ENCODE data around the gene ZBTB25.

ZBTB25 gene

DNA sequence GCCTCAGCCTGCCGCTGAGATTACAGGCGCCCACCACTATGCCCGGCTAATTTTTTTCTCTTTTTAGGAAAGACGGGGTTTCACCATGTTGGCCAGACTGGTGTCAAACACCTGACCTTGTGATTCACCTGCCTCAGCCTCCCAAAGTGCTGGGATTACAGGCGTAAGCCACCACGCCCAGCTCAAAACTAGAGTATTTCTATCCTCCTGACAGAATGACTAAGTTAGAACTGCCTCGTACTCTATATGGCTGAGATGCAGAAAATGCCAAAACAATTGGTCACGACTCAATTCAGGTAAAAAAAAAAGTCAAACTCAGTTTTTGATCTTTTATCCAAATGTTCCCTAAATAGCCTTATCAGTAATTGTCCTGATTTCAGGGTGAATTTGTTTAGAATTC lies 27.2 kb downstream of the ZBTB25 start:
- DNase-seq (ENCODE audit: low read depth) = no peak

DNA sequence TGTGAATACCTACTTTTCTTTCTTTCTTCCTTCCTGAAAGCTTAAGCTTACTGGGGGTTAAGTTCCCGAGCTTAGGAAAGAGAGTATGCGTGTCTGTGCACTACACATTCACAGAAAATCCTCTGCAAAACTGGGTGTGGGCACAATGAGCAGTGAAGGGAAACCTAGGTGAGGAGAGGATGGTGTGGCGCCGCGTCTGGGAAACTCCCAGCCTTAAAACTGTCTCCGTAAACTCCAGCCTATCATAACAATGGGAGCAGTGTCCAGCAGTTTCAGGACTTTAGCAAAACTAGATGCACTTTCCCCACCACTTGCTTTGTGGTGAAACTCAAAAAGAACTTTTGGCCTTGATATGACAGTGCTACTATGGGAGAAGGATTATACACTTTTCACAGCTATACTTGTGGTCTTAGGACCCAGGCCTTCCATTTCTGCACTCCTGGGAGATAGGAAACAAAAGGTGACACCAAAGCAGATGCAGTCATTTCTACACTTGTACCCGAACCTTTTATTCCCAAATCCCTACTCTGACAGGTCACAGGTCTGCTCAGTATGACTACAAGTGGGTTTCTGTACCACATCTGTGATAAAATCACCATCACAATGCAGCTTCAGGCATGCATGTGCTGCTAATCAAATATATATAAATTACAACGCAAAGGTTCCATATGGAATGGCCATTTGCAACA lies 27.9 kb downstream of the ZBTB25 start:
- DNase-seq (ENCODE audit: low read depth) = no peak

DNA sequence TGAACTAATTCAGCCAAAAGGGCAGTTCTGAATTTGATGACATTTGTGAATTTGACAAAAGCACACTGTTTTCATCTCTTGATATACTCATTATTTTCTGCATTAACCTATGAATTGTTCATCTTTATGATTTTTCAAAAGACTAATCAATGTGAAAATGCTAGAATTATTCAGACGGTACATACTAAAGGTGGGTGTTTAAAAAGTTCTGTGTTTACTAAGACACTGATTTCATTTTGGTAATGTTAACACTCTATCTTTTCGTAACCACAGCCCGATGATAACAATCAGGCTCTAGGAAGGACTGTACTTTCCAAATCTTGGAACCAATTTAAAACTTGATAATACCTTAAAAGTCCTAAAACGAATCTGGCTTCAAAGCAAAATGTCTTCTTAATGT lies 28.9 kb downstream of the ZBTB25 start:
- no peak for DNase-seq (ENCODE audit: low read depth)

DNA sequence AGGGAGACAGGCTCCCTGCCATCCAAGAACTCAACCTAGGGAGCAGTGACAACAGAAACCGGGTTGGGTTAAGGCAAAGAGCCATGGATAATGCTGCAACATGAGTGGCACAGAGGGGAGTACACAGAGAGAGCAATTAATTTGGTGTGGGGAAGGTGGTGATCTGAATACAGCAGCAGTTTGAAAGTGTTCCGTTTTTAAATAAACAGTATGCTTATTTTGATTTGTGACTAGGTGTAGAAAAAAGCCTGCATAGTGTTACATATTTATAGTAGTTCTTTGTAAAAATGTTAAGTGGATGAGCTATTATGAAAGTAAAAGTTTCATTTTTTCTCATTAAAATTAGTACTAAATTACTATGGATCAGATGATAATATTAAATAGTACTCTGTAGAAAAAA lies 29.6 kb downstream of the ZBTB25 start:
- no peak for DNase-seq (ENCODE audit: low read depth)

DNA sequence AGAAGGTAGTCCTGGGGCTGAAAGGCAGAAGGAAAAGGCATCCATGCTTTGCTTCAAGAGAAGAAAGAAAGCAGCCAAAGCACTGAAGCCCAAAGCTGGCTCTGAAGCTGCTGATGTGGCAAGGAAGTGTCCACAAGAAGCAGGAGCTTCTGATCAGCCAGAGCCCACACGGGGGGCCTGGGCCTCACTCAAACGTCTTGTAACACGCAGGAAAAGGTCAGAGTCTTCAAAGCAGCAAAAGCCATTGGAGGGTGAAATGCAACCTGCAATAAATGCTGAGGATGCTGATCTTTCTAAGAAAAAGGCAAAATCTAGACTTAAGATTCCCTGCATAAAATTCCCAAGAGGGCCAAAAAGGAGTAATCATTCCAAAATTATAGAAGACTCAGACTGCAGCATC lies 35.2 kb downstream of the ZBTB25 start:
- DNase-seq (ENCODE audit: low read depth) = no peak

DNA sequence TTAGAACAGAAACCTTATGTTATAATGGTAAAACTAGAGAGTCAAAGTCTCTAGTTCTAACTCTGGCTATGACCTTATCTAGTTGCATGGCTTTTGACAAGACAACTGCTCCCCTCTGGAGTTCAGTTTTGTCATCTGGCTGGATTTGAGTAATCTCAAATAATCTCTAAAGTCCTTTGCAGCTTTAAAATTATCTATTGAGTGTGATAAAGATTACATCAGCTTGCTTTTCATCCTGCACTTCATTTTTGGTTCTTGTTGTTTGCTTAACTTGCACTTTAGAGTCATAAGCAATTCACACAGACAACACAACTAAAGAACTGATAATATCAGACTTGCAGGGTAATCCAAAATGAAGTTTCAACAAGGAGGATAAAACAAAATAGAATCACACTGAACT lies 36.1 kb downstream of the ZBTB25 start:
- no peak for DNase-seq (ENCODE audit: low read depth)

DNA sequence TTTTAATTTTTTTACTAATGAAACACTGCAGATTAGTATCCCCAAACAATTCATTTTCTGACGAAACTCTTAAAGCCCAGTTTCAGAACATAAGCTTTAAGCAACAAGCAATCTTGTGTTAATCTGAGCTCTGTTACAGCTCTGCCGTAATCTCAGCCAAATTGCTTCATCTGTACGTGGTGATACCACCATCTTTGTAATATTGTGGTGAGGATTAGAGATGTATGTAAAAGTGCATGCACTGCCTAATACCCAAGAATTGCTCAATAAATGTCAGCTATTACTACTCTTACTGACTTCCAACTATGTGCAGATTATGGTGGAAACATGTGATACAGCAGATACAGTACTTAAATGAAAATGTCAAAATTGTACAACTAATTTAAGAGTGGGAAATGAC lies 36.5 kb downstream of the ZBTB25 start:
- peak; percentile 17 for DNase-seq (ENCODE audit: low read depth)

DNA sequence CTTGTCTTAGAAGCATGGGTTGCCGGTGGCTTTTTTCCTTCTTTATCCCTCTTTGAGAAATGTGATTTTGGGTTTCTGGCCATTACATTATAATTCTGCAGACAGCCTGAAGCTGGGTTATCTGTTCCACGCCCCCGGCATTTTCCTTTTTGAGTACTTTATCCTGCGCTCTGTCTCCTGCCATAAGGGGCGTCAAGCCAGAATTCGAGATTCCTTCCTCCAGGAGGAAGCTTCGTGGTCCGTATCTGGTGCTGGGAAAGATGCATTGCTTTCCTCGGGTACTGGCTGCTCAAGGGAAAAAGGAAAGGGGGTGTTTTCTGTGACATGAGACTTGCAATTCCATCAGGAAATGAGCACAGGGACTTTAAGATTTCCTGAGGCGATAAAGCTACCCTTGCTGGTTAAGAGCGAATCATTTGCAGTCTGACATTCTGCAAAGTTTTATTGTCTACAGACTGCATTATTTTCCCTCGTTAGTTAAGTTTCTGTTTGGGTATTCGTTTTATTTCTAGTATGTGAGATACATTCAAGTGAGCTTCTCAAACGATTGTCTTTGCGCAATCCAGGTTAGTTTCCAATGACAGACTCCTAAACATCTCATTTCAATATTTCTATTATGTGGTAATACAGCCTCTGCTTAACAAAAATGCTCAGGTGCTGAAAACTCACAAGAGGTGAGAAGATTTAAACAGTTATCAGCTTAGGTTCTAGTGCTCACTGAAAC lies 37.6 kb downstream of the ZBTB25 start:
- DNase-seq (ENCODE audit: low read depth) = peak; percentile 34

DNA sequence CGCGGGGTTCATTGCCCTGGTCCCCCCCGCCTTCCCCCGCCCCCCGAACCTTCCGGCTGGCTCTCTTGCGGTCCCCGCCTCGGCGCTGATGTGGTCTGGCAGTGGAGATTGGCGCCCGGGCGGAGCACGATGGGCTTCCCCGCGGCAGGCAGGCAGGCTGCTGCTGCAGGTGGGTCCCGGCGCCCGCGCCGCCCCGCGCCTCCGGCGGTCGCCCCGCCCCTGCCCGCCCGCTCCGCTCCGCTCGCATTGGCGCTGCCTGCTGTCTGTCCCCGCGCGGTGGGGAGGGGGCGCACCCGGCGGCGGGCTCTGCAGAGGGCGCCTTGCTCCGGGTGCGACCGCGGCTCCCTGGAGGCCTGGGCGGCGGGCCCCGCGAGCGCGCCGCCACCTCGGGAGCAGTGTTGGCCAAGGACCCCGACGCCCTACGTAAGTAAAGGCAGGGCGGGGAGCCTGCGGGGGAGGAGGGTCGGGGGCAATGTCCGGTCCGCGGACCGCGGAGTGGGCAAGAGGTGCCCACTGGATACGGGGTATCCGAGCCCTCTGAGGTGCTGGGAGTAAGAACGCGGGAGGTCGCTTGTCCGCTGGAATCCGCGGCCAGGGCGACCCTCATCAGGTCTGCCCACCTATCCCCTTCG lies 38.3 kb downstream of the ZBTB25 start, which contains the start of gene AKAP5:
Gene AKAP5 (plus strand): TSS at position 309 of the 632 bp plus-strand sequence. CDS start 2,896 bp downstream, outside the sequence.
- no peak for DNase-seq (ENCODE audit: low read depth)

DNA sequence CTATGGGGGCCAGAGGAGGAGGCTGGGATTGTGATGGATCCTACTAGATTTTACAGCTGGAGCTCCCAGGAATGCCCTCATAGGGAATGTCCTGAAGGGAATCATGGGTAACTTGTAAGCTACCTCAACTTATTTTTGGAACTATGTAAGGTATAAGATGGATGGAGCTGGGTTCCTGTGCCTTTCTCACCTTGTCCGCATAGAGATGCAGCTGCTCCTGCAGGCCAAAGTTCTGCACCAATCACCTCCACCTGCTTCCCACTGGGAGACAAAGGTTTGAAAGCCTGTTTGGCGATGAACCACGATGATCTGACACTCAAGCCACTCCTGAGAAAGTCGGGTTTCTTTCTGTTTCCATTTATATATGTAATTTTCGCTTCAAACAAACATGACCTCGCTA lies 39.0 kb downstream of the ZBTB25 start:
- no peak for DNase-seq (ENCODE audit: low read depth)

DNA sequence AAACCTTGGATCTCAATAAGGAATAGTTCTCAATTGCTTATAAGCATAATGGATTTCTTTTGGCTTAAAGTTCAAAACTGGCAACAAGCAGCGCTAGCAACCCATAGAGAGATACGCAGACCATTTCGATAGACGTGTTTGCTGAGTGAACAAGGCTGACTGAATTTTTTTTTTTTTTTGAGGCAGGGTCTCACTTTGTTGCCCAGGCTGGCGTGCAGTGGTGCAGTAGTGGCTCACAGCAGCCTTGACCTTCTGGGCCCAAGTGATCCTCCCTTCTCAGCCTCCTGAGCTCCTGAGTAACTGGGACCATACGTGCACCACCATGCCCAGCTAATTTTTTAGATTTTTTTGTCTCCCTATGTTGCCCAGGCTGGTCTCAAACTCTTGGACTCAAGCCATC lies 39.8 kb downstream of the ZBTB25 start:
- no peak for DNase-seq (ENCODE audit: low read depth)

DNA sequence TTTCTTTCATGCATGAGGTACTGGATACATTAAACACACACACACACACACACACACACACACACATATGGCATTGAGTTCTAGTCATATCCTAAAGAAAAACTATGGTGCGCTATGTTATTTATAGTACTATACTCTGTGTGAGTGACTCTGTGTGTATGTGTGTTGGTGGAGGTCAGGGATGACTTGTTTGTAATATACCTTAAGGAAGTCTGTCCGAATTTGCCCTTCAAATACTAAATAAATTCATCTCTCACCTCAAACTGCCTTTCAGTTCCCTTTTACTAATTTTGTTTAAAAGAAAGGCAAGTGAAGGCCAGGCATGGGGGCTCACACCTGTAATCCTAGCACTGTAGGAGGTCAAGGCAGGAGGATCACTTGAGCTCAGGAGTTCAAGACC lies 40.4 kb downstream of the ZBTB25 start:
- DNase-seq (ENCODE audit: low read depth) = no peak

DNA sequence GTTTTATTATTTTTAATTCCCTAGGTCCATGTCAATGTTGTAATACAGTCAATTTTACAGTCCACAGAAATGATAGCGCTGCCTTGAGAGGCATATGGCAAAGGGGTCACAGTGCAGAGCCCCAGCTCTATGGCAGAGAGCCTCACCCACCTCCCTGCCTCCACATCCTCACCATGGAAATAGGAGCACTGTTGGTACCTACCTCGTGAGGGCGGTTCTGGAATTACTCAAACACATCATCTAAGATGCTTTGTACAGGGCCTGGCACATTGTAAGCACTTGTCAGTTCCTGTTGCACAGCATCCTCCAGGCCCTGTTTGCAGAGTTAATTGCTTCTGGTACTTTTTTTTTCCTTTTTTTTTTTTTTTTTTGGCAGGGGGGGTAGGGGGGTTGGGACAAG lies 42.4 kb downstream of the ZBTB25 start:
- no peak for DNase-seq (ENCODE audit: low read depth)

DNA sequence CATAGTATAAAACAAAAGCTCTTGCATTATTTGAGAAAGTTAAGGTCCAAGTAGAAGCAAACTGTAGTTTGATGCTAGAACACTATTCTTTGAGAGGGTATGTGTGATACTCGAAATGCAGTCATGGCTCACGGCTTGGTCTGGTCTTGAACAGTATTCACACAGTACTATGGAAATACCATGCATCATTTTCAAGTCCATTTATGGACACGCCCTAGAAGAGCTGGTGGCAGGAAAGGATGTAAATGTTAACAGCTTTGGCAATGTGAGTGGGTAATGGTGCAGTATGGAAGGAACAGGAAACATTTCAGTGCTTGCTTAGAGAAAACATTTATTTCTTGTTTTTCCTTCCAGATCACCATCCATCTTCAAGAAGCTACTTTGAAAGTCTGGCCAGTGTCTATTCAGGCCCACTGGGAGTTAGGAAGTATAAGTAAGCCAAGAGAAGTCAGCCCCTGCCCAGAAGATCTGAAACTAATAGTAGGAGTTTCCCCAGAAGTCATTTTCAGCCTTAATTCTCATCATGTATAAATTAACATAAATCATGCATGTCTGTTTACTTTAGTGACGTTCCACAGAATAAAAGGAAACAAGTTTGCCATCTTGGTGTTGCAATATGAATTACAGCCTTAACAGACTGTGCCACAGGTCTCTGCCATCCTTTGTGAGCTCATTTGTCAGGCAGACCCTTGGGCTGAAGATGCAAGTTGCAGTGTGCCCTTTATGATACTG lies 44.1 kb downstream of the ZBTB25 start:
- DNase-seq (ENCODE audit: low read depth) = peak; percentile 68

DNA sequence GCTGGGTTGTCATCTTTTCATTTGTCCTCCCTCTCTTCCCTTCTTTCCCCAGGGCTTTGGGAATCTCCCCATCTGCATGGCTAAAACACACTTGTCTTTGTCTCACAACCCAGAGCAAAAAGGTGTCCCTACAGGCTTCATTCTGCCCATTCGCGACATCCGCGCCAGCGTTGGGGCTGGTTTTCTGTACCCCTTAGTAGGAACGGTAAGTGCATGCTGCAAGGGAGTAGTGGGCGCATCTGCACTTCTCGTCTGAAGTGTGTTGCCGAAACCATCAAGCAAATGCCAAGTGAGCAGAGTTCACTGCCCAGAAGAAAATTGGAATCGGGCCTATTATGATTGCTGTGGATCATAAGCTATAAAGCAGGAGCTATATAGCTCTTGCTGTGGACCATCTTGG lies 49.0 kb downstream of the ZBTB25 start:
- no peak for DNase-seq (ENCODE audit: low read depth)

DNA sequence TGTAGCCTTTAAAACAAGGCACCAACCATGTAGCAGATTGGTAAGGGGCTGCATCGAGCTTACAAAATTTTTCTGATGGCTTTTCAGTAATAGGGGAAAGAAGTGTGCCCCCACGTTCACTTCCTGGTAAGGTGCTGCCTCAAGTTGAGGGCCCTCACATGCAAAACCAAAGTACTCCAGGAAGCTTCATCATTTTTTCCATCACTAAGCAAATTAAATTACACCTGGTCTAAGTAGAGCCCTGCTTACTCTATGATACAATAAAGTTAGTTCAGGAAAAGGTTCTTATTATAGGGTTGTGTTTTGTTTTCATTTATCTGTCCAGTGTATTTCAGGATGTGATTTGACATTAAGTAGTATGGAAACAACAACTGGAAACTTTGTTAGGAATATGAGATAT lies 53.4 kb downstream of the ZBTB25 start:
- no peak for DNase-seq (ENCODE audit: low read depth)

DNA sequence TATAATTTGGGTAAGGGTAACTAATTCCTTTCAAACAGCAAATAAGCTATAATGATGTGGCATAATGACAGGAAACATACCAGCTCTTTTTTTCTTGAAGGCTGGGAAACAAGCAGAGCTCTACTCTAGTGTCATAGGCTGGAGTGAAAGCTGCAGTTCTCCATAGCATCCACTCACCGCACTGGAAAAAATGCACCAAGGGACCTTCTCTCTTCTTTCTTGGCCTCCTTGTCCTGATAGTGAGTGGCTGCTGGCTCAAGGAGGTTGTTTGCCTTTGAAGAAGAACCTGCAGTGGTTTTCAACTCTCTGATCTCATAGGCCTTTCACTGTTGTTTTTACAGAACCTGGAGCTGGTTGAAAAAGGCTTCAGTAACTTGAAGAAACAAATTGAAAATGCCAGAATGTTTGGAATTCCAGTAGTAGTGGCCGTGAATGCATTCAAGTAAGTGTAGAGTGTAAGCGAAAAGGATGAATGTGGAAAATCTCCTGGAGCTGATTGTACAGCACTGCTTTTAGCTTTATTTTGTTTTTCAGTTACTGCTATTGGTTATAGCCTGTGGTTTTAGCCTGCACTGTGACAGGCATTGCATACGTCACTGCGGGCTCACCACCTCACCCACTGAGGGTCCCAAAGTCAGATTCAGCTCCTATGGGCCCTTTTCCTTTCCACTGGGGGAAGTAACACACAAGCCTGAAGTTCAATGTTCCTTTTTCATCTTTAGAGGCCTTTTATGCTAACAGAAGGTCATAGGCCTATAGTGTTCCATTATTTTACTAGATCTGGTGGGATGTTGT lies 55.6 kb downstream of the ZBTB25 start:
- DNase-seq (ENCODE audit: low read depth) = no peak

DNA sequence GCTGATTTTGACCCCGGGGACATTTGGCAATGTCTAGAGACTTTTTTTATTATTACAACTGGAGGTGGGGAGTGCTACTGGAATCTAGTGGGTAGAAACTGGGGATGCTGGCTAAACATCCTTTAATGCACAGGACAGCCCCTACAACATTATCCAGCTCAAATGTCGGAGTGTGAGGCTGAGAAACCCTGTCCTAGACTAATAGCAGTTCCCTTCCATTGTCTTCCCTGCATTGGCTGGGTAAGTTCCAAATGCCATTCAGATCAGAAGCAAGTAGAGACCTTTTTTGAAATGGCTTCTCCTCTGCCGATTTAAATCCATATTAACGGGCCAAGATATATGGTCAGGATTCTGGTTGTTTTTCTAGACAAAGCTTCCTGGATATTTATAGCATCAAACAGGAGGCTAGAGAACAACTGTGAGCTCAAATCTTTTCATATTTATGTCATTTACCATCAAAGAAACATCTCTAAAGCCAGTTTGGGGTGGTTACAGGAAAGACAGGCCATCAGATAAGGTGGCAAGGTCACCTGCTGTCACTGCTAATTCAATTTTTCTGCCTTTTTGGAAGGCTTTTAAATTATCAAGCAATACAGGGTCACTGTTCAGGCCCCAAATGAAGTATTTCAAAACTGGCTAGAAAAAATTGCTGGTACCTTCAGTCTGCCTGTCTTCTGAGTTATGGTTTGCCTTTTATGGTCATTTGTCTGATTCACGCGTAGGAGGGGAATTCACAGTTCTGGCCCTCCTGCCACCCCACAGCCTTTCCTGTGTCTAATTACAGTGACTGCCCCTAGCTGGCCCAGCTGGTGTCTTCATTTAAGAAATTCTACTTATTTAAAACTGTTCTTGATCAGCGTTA lies 58.4 kb downstream of the ZBTB25 start:
- DNase-seq (ENCODE audit: low read depth) = peak; percentile 31

DNA sequence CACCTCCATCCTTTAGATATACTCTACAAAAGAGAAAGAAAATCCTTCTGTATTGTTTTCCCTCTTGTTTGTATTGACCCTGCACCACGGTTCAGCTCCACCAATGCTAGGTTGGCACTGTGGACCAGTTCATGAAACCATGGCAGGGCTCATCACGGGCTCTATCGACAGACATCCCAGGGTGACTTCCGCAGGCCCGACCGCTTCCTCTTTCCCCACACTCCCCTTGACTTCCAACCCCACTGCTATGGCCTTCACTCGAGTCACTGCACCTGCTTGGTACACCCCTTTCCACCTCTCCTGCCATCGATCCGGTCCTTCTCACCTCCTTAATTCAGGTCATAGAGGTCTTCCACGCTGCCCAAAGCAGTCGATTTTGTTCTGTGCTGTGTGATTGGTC lies 59.5 kb downstream of the ZBTB25 start:
- DNase-seq (ENCODE audit: low read depth) = no peak

DNA sequence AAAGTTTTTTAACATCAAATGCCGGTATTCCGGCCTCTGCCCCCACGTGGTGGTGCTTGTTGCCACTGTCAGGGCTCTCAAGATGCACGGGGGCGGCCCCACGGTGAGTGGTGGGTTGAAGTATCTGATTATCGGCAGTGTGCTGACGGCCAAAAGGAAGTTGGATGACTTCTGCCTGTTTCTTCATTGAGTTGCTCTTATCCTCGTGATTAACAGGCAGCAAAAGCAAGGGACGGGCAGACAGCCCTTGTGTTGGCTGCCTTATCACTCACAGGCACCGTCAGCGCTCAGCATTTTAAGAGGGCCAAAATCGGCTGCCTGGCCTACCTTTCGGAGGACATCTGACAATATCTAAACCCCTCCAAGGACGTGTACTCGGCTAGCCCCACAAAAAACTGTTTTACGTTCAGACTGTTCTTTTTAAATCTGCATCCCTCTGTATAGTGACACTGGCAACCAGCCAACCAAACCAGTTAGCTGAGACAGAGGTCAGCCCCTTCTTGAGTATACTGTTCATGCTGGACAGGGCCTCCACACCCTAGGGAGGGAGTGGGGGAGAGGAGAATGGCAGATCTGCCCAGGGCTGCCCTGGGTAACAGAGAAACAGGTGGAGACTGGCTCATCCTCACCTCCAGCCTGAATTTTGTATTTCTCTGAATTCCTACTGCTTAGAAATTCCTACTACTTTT lies 61.2 kb downstream of the ZBTB25 start:
- DNase-seq (ENCODE audit: low read depth) = no peak

All from fibroblast of gingiva (primary cell).